GM18951 (cell line): Measurements from ENCODE around the gene STXBP3.

Source experiments
- POLR2A ChIP-seq: IDR thresholded peaks from 4 replicates; pipeline ENCODE4 v1.6.1; 2011; ENCODE audit warnings: mild to moderate bottlenecking; ENCODE audit not compliant: insufficient read length, insufficient read depth; ENCODE audit errors: extremely low read depth
- in situ Hi-C: fragments of 300-500 bp; cut with MboI; formaldehyde crosslinking; loops from one replicate; pipeline ENCODE4 v1.12.0; 2022; ENCODE audit warnings: low sequenced_read_pairs, mixed read lengths, inconsistent platforms; ENCODE audit not compliant: unreplicated experiment

Gene STXBP3

GRCh38 chr1:108718927-108719655 is 27.4 kb upstream of the STXBP3 start:
- in situ Hi-C loops = no loop called here
- no peak for TF ChIP-seq POLR2A

DNA sequence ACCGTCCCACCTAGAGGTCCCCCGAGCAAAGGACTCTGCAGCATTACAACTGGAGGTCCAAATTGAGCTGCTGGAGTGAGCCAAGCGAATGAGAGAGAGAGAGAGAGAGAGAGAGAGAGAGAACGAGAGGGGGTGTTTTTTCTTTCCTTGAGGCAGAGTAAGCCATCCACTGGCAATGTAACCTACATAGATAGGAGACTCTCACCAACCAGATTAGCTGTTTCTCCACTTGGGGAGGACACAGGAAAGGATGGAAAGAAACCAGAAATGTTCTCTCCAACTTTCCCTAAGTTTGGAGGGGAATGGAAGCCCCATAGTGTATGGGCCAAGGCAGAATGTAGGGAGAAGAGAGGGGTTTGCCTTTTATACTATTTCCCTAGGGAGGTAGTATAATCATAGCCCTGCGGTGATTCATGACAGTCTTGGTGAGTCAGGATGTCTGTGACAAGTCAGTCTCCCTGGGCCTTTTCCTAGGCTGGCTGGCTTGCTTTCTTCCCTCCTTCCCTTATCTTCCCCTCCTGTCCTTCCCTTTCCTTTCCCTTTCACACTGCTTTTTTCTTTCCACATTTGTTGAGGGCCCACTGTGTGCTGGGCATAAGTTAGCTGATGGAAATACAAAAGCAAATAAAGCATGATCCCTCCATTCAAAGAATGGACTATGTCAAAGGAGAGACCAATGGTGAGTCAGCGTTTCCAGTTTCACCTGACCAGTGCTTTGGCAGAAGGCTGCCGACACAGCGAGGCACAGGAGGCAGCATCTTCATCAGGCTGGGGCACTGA is 26.6 kb upstream of the STXBP3 start:
- in situ Hi-C loops = no loop called here
- no peak for TF ChIP-seq POLR2A

GRCh38 chr1:108722292-108722691 is 24.2 kb upstream of the STXBP3 start:
- in situ Hi-C loops = no loop called here
- TF ChIP-seq POLR2A = no peak

DNA sequence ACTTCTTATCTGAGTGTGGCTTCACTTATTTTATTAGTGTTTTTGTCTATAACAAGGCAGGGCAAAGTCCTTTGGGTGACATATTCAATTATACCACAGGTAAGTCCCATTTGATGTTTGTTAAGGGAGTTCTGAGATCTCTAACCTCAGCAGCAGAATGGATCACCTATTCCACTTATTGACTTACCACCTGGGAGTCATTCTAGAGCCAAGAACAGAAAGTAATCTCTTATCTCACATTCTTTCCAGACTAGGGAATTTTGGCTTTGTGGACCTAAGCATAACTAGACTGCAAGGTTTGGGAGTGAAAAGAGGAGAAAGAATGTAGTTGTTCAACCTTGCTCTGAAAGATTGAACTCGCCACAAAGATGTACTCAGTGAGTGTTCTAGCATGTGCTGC is 20.6 kb upstream of the STXBP3 start:
- TF ChIP-seq POLR2A = no peak
- in situ Hi-C loops = no loop called here

DNA sequence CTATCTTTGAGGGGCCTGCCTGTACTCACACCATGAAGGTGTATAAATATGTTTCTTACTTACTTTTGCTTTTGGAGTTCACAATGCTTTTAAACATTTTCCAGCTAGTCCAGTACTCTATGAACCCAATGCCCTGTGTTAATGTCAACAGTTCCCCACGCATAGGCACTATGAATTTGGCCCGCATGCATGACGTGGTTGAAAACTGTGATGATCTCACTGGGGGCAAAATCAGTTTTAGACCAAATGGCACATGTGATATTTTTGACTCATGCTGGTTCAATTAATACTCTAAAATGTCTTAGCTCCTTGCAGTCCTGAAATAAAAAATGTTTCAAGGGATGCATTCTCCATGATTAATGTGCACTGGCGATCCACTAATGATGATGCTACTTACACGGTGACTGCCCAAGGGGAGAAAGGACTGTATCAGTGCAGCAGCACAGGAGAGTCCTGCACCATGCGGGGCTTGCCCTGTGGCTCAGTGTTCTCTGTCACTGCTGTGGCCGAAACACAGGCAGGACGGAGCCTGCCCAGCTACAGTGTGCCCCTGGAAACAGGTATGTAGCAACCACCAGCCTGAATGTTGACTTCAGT is 18.0 kb upstream of the STXBP3 start:
- in situ Hi-C loops = no loop called here
- TF ChIP-seq POLR2A = no peak

DNA sequence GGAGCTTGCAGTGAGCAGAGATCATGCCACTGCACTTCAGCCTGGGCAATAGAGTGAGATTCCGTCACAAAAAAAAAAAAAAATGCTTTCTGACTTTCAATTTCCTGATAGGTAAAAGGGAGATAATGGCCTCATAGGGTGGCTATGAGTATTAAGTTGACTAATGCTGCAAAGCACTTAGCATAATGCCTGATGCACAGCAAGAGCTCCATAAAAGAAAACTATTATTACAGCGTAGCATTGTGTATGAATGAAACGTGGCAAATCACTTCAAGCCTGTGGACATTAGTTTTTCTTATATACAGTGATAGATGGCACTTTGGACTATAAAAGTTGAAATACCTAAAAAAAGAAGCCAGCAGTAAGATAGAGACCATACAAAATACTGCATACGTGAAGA is 17.0 kb upstream of the STXBP3 start:
- no peak for TF ChIP-seq POLR2A
- in situ Hi-C loops = no loop called here

DNA sequence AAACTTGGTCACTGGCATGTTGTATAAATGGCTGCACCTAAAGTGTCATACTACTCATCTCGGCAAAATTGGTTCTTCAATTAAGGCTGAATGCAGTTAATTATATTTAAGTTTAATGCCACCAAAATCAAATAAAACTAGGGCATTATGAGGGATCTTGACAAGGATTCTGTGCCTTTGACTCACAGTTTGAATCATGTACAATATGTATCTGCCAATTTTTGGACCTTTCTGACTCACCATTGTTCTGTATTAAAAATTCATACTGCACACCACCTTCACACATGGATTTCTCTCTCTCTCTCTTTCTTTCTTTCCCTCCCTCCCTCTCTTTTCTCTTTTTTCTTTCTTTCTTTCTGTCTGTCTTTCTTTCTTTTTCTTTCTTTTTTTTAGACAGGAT is 14.1 kb upstream of the STXBP3 start:
- in situ Hi-C loops = no loop called here
- TF ChIP-seq POLR2A = no peak

GRCh38 chr1:108734171-108734865 is 12.2 kb upstream of the STXBP3 start:
- no peak for TF ChIP-seq POLR2A
- in situ Hi-C loops = no loop called here

DNA sequence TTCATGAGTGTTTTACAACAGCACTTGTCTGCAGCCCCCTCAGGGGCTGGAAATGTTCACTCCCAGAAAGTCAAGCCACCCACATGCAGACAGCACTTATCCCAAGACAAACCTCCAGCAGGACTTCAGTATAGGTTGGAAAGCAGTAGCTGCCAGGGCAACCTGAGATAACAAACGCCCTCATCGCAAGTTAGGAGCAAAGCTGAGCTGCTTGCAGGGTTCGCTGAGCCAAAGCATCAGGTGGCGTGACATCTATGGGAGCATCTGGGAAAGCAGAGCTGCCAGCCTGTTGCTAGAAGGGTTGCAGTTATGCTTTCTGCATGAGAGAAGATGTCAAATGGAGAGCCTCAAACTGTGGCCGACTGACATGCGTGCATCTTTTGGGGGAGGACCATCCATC is 4.2 kb upstream of the STXBP3 start:
- in situ Hi-C loops = no loop called here
- no peak for TF ChIP-seq POLR2A

GRCh38 chr1:108745980-108746381 is 493 bp upstream of the STXBP3 start:
- in situ Hi-C loops = no loop called here
- TF ChIP-seq POLR2A = no peak

GRCh38 chr1:108747171-108747850 is 837 bp downstream of the STXBP3 start:
- no peak for TF ChIP-seq POLR2A
- in situ Hi-C loops = no loop called here

DNA sequence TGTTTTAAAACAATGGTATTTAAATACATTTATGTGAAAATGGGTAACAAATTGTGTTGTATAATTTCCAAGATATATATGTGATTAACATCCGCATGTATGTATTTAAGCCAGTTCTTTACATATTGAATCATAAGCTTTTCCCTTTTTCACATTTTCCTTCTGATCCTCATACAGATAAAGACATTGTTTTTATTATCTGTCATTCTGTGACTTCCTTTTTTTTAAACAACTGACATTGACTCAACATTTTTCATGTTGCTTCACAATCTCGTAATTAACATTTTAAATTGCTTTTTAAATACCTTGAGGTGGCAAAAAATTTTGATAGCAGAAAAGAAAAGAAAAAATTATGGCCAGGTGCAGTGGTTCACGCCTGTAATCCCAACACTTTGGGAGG is 1.4 kb downstream of the STXBP3 start:
- no peak for TF ChIP-seq POLR2A
- in situ Hi-C loops = no loop called here

DNA sequence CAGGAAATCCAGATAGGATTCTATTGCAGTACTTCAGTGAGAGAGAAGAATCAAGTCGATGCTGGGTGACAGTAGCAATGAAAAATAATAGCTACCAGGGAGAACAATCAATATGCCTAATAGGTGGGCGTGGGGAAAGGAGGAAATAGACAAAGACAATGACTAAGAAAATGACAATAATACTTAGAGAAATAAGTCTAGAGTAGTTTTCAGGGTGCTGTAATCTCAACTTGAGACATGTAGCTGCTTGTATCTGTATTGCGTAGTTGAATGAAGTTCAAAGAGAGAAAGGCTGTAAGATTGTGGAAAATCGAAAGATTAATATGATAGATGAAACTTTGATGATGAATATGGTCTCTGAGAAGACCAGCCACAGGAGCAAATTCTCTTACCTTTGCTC is 2.6 kb downstream of the STXBP3 start:
- no peak for TF ChIP-seq POLR2A
- in situ Hi-C loops = no loop called here
